Neural progenitor cell (in vitro differentiated cells): ENCODE results near the gene OTOP2. TPM values are rescaled to one million over a fixed set of nuclear protein-coding genes. Genes with fewer than 3 reads are reported as not detected.

Experiments
- DNase-seq: peaks from one replicate; pipeline ENCODE4 v3.0.0-alpha.2; 2016; ENCODE audit warnings: low spot score
- H2AFZ ChIP-seq: fragments of 200-600 bp; sonication (generic); replicated peaks from 2 replicates; pipeline ENCODE4 v1.6.1; 2016; ENCODE audit warnings: antibody characterized with exemption
- H3F3A ChIP-seq: fragments of 200-600 bp; sonication (generic); 2 replicates; pipeline ENCODE4 v1.6.1; 2016; ENCODE audit warnings: antibody characterized with exemption, low read depth
- H3K27ac ChIP-seq: fragments of 200-600 bp; sonication (generic); 2 replicates; pipeline ENCODE4 v1.5.1; 2016; ENCODE audit warnings: mild to moderate bottlenecking
- H3K27me3 ChIP-seq: fragments of 200-600 bp; sonication (generic); 2 replicates; pipeline ENCODE4 v1.6.1; 2016; ENCODE audit warnings: mild to moderate bottlenecking, moderate library complexity
- H3K36me3 ChIP-seq: fragments of 200-600 bp; sonication (generic); 2 replicates; pipeline ENCODE4 v1.5.1; 2016
- H3K4me1 ChIP-seq: fragments of 200-600 bp; sonication (generic); 2 replicates; pipeline ENCODE4 v1.6.1; 2016; ENCODE audit warnings: mixed run types
- H3K4me2 ChIP-seq: fragments of 200-600 bp; sonication (generic); 2 replicates; pipeline ENCODE4 v1.6.1; 2016
- H3K4me3 ChIP-seq: fragments of 200-600 bp; sonication (generic); 2 replicates; pipeline ENCODE4 v1.5.1; 2016
- H3K79me2 ChIP-seq: fragments of 200-600 bp; sonication (generic); 2 replicates; pipeline ENCODE4 v1.6.1; 2016; ENCODE audit warnings: low read depth
- H3K9ac ChIP-seq: fragments of 200-600 bp; sonication (generic); 2 replicates; pipeline ENCODE4 v1.6.1; 2016
- H3K9me3 ChIP-seq: fragments of 200-600 bp; sonication (generic); 2 replicates; pipeline ENCODE4 v1.5.1; 2016; ENCODE audit warnings: low read depth
- H4K20me1 ChIP-seq: fragments of 200-600 bp; sonication (generic); 2 replicates; pipeline ENCODE4 v1.6.1; 2016; ENCODE audit warnings: low read depth
- H3K27ac Mint-ChIP-seq: 3 replicates; pipeline ENCODE4 v1.8.0; 2021; ENCODE audit warnings: mixed read lengths
- H3K27me3 Mint-ChIP-seq: 2 replicates; pipeline ENCODE4 v1.8.0; 2022; ENCODE audit warnings: low read depth, mild to moderate bottlenecking, inconsistent platforms, moderate library complexity, mixed read lengths; ENCODE audit not compliant: insufficient read depth
- H3K36me3 Mint-ChIP-seq: 3 replicates; pipeline ENCODE4 v1.8.0; 2021; ENCODE audit warnings: mixed read lengths
- H3K4me1 Mint-ChIP-seq: 3 replicates; pipeline ENCODE4 v1.8.0; 2021; ENCODE audit warnings: mixed read lengths
- H3K4me3 Mint-ChIP-seq: 3 replicates; pipeline ENCODE4 v1.8.0; 2021; ENCODE audit warnings: mild to moderate bottlenecking, moderate library complexity, mixed read lengths
- H3K9me3 Mint-ChIP-seq: 3 replicates; pipeline ENCODE4 v1.8.0; 2020; ENCODE audit warnings: mixed read lengths
- EZH2 ChIP-seq: fragments of 200-600 bp; sonication (generic); IDR thresholded peaks from 2 replicates; pipeline ENCODE4 v1.6.1; 2017; ENCODE audit warnings: antibody characterized with exemption, mild to moderate bottlenecking, moderate library complexity
- EZH2phosphoT487 ChIP-seq: fragments of 200-600 bp; sonication (generic); IDR thresholded peaks from 2 replicates; pipeline ENCODE4 v1.6.1; 2017; ENCODE audit warnings: antibody characterized with exemption
- total RNA-seq: library from RNA; depleted of rRNA; stranded (reverse); fragments of >200 nt; gene quantifications from 2 replicates; pipeline ENCODE4 v1.2.3, GENCODE V29; 2015; ENCODE audit warnings: low replicate concordance
- TF ChIP-seq, protein P1 (sequence below): fragments of 200-600 bp; sonication (generic); IDR thresholded peaks from 2 replicates; pipeline ENCODE4 v1.5.1; 2017; ENCODE audit warnings: antibody characterized with exemption, mild to moderate bottlenecking

The OTOP2 gene
- total RNA-seq, 1 donor from 2014 or later: not detected

DNA sequence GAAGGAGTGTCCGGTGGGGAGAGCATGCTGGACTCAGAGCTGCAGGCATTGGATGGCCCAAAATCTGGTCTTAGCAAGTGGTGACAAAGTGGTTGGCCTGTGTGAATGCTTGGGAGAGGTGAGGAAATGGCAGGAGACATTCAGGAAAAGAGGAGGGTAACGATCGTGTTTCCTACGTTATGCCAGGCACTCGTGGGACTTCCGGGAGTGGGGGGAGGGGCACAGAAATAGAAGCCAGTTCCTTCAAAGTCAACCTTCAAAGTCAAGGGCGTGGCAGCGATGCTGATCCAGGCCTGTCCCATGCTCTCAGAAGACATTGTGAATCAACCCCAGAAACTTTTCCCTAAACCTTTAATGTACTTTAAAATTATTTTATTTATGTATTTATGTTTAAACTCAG, 15.5 kb downstream of the OTOP2 start:
- Histone ChIP-seq H3K9me3 (no peaks in the 10 kb centered on the region), H4K20me1 (peaks cover 33% of the 10 kb centered on the region), H3K4me1 (peaks cover 7% of the 10 kb centered on the region), H3K4me2 (no peak overlapping the region), H3K27ac (no peak overlapping the region), H2AFZ (no peak overlapping the region), H3F3A (no peaks in the 10 kb centered on the region), H3K79me2 (no peaks in the 10 kb centered on the region), H3K27me3 (peaks cover 74% of the 10 kb centered on the region), H3K36me3 (no peaks in the 10 kb centered on the region), H3K4me3 (no peak overlapping the region), H3K9ac (no peak overlapping the region)
- Mint-ChIP-seq H3K27ac (no peak overlapping the region), H3K36me3 (no peaks in the 10 kb centered on the region), H3K4me1 (no peaks in the 10 kb centered on the region), H3K27me3 (peaks cover 54% of the 10 kb centered on the region), H3K9me3 (no peaks in the 10 kb centered on the region), H3K4me3 (no peak overlapping the region)
- DNase-seq: no peak
- TF ChIP-seq, protein P1, sequence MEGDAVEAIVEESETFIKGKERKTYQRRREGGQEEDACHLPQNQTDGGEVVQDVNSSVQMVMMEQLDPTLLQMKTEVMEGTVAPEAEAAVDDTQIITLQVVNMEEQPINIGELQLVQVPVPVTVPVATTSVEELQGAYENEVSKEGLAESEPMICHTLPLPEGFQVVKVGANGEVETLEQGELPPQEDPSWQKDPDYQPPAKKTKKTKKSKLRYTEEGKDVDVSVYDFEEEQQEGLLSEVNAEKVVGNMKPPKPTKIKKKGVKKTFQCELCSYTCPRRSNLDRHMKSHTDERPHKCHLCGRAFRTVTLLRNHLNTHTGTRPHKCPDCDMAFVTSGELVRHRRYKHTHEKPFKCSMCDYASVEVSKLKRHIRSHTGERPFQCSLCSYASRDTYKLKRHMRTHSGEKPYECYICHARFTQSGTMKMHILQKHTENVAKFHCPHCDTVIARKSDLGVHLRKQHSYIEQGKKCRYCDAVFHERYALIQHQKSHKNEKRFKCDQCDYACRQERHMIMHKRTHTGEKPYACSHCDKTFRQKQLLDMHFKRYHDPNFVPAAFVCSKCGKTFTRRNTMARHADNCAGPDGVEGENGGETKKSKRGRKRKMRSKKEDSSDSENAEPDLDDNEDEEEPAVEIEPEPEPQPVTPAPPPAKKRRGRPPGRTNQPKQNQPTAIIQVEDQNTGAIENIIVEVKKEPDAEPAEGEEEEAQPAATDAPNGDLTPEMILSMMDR: no peak
- TF ChIP-seq EZH2 (no peak), EZH2phosphoT487 (no peak)

DNA sequence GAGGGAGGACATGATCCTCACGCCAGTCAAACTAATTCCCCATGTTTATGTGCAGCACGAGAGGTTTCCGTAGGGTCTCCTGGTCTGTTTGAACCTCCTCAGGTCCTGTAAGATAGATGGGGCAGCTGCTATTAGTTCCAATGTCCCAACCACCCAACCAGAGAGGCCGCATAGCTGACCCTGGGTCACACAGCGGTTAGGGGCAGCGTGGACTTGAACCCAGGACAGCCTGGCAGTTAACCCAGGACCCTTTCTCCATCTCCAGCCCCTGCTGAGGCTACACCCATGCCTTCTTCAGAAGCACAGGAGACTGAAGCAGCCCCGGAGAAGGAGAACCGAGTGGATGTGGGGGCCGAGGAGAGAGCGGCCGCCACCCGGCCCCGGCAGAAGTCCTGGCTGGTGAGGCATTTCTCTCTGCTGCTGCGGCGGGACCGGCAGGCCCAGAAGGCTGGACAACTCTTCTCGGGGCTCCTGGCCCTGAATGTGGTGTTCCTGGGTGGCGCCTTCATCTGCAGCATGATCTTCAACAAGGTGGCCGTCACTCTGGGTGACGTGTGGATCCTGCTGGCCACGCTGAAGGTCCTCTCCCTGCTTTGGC, 17.2 kb downstream of the OTOP2 start:
- Histone ChIP-seq H3K9ac (no peak overlapping the region), H3K27me3 (peaks cover 62% of the 10 kb centered on the region), H2AFZ (no peak overlapping the region), H3K9me3 (no peaks in the 10 kb centered on the region), H3K27ac (no peak overlapping the region), H3K4me2 (no peak overlapping the region), H3K79me2 (no peaks in the 10 kb centered on the region), H3K4me1 (no peaks in the 10 kb centered on the region), H3K4me3 (no peak overlapping the region), H4K20me1 (peaks cover 16% of the 10 kb centered on the region), H3K36me3 (no peaks in the 10 kb centered on the region), H3F3A (no peaks in the 10 kb centered on the region)
- Mint-ChIP-seq H3K27me3 (peaks cover 47% of the 10 kb centered on the region), H3K9me3 (no peaks in the 10 kb centered on the region), H3K36me3 (no peaks in the 10 kb centered on the region), H3K4me1 (no peaks in the 10 kb centered on the region), H3K27ac (no peak overlapping the region), H3K4me3 (no peak overlapping the region)
- DNase-seq: no peak
- TF ChIP-seq EZH2phosphoT487: no peak
- no peak for TF ChIP-seq EZH2
- TF ChIP-seq, protein P1: no peak

DNA sequence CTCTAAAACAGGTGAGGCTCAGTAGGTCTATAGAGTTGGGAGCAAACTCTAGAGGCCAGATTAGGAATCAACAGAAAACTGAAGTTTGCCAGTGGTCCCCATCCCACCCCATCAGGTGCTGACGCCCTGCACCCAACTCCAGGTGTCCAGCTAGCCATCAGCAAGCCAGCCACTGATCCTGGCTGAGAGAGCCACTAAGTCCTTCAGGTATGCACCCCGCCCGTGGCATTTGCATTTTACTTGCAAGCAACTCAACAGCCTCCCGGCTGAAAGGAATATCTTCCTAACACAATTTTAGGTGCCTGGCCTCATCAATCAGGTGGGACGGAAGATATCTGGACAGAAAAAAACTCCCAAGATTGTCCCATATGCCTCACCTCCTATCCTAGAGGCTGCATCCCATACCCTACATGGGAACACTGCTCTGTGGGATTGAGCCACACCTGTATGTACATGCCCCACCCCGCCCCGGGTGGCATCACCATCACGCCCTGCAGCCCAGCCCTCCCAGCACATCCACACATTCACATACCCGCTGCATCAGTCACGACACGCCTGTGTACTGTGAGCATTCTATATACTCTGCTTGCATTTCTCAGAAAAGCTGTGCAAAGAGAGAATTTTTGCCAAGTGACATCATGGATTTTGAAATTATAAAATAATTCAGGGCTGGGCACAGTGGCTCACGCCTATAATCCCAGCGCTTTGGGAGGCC, 19.9 kb downstream of the OTOP2 start:
- Histone ChIP-seq H3K36me3 (no peaks in the 10 kb centered on the region), H2AFZ (no peak overlapping the region), H3F3A (no peaks in the 10 kb centered on the region), H4K20me1 (no peaks in the 10 kb centered on the region), H3K27me3 (peaks cover 35% of the 10 kb centered on the region), H3K4me1 (no peaks in the 10 kb centered on the region), H3K27ac (no peak overlapping the region), H3K79me2 (no peaks in the 10 kb centered on the region), H3K4me2 (no peak overlapping the region), H3K9ac (no peak overlapping the region), H3K9me3 (no peaks in the 10 kb centered on the region), H3K4me3 (no peak overlapping the region)
- H3K36me3 Mint-ChIP-seq: no peaks in the 10 kb centered on the region
- peak overlapping the region; percentile 54 for H3K4me3 Mint-ChIP-seq
- no peak overlapping the region for H3K27ac Mint-ChIP-seq
- peaks cover 33% of the 10 kb centered on the region for H3K27me3 Mint-ChIP-seq
- TF ChIP-seq EZH2: no peak
- TF ChIP-seq, protein P1: no peak
- TF ChIP-seq EZH2phosphoT487: no peak
- no peaks in the 10 kb centered on the region for H3K9me3 Mint-ChIP-seq
- DNase-seq: no peak
- H3K4me1 Mint-ChIP-seq: no peaks in the 10 kb centered on the region
